HG03060 (cell line): ENCODE results near the gene LRRC72.
"Not testable (repeated sequence)": the region's sequence is repeated elsewhere in the genome, so short reads cannot be mapped to it uniquely, and the experiment has no call there.

Source experiments
- ATAC-seq: cut with Tn5 transposase; IDR thresholded peaks from one replicate; pipeline ENCODE4 v1.9.1; 2021; ENCODE audit warnings: low read depth, moderate number of reproducible peaks; ENCODE audit not compliant: unreplicated experiment

The LRRC72 gene

GRCh38 chr7:16524332-16524731 is 2.3 kb upstream of the LRRC72 start:
- no peak for ATAC-seq

- ATAC-seq: no peak
These were observed 1.9 kb downstream of the LRRC72 start for GRCh38 chr7:16528520-16528919.

- no peak for ATAC-seq
These were observed 3.1 kb downstream of the LRRC72 start for GRCh38 chr7:16529697-16530096.

GRCh38 chr7:16531707-16532106 is 5.1 kb downstream of the LRRC72 start:
- no peak for ATAC-seq

- ATAC-seq: no peak
These were observed 5.6 kb downstream of the LRRC72 start for GRCh38 chr7:16532272-16532671.

- ATAC-seq: no peak
These were observed 8.9 kb downstream of the LRRC72 start for GRCh38 chr7:16535500-16535899.

GRCh38 chr7:16540559-16540958 is 13.9 kb downstream of the LRRC72 start:
- ATAC-seq: not testable (repeated sequence)

GRCh38 chr7:16542401-16542800 is 15.8 kb downstream of the LRRC72 start:
- no peak for ATAC-seq

GRCh38 chr7:16543456-16543855 is 16.8 kb downstream of the LRRC72 start:
- ATAC-seq: no peak

GRCh38 chr7:16546921-16547505 is 20.4 kb downstream of the LRRC72 start:
- ATAC-seq: no peak

GRCh38 chr7:16548428-16548827 is 21.8 kb downstream of the LRRC72 start:
- ATAC-seq: no peak

GRCh38 chr7:16550671-16551070 is 24.0 kb downstream of the LRRC72 start:
- no peak for ATAC-seq

GRCh38 chr7:16554518-16555236 is 28.1 kb downstream of the LRRC72 start:
- ATAC-seq: no peak

GRCh38 chr7:16556359-16556758 is 29.7 kb downstream of the LRRC72 start:
- ATAC-seq: no peak

- ATAC-seq: no peak
These were observed 32.2 kb downstream of the LRRC72 start for GRCh38 chr7:16558761-16559302.

- no peak for ATAC-seq
These were observed 33.0 kb downstream of the LRRC72 start for GRCh38 chr7:16559497-16560179.

- ATAC-seq: no peak
These were observed 35.3 kb downstream of the LRRC72 start for GRCh38 chr7:16561943-16562342.

GRCh38 chr7:16562456-16563220 is 36.0 kb downstream of the LRRC72 start:
- no peak for ATAC-seq

GRCh38 chr7:16563281-16564022 is 36.8 kb downstream of the LRRC72 start:
- ATAC-seq: peak; percentile 76

GRCh38 chr7:16564023-16564380 is 37.4 kb downstream of the LRRC72 start:
- ATAC-seq: no peak
